Measurements from ENCODE around the gene NHSL2.
"Not testable (repeated sequence)": the region's sequence is repeated elsewhere in the genome, so short reads cannot be mapped to it uniquely, and the experiment has no call there.

The NHSL2 gene

DNA sequence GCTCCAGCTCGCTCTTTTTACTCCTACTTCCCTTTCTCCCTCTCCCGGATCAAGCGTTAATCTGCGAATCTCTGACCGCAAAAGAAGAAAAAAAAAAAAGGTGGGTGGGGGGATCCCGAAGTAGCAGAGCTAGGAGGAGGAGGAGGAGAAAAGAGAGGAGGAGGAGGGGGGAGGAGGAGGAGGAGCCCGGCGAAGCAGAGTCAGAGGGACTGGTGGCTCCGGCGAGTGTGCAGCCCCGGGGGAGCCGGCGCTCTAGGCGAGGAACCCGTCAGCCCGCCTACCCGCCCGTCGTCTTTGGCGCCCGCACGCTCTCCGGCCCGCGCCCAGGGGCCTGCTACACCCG is at the start of gene NHSL2:
TSS of gene NHSL2 (plus strand) at position 203 of the 343 bp plus-strand sequence.
- DNase-seq, result no peak

- no peak for DNase-seq
Measured at GRCh38 chrX:71867680-71868079, 43.0 kb upstream of the NHSL2 start.

DNA sequence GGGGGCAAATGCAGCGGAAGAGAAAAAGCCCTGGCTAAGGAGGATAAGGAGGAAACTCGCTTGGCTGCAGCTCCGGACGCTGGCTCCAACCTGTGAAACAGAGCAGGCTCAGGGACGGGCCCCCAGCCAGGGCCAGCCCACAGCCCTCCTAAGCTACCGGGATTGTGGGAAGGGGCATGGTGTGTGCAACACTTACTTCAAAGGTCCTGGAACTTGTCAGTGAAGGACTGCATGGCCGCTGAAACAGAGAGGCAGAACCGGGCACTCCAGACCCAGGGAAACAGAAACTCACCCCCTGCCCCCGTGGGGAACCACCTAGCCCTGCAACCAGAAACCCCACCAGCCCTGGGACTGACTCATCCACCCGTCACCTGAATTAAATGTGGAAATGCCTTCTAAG is 41.1 kb upstream of the NHSL2 start:
- DNase-seq, result not testable (repeated sequence)

GRCh38 chrX:71870208-71871098 is 40.2 kb upstream of the NHSL2 start:
- no peak for DNase-seq

DNA sequence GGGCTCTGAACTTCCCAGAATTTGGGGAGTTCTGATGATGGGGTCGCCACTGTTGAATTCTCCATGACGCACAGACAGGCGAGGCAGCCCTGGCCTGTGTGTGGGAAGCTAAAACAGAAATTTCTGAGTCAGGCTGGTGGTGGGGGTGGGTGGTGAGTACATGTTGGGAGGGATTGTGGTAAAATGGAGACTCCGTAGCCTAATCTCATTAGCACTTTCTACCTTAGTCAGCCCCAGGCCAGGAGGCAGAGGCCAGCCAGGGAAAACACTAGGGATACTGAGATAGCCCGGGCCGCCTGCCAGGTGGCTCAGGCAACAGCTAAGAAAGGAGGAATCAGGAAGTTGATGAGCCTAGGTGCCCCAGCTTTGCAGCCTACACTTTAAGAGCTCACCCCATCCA is 39.3 kb upstream of the NHSL2 start:
- DNase-seq, result no peak

GRCh38 chrX:71872542-71873458 is 37.8 kb upstream of the NHSL2 start:
- DNase-seq, result no peak

DNA sequence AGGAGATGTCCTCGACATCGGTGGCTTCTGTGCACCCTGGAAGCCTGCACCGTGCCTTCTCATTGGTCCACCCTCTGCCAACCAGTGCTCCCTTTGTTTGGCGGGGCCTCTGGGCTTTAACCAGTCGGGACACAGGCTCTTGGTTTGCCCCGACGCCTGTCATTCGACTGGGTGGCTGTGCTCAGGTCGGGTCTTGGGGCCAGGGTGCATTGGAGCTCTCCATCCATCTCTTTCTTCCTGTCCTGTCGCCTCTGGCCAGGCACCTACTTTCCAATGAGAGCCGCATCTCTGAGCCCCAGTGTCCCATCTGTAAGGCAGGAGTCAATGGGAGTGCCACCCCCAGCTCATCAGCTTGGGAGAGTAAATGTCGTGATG is 37.2 kb upstream of the NHSL2 start:
- DNase-seq, result no peak

- DNase-seq, result not testable (repeated sequence)
Measured at GRCh38 chrX:71876841-71877240, 33.8 kb upstream of the NHSL2 start.

DNA sequence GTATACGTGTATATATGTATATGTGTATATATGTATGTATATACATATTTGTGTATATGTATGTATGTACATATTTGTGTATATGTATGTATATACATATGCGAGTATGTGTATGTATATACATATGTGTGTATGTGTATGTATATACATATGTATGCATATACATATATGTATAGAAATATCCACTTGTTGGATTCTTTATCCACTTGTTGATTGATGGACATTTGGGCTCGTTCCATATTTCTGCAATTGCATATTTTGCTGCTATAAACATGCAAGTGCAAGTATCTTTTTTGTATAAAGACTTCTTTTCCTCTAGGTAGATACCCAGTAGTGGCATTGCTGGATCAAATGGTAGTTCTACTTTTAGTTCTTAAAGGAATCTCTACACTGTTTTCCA is 25.5 kb upstream of the NHSL2 start:
- DNase-seq, result no peak

GRCh38 chrX:71895607-71896006 is 15.0 kb upstream of the NHSL2 start:
- DNase-seq, result no peak

DNA sequence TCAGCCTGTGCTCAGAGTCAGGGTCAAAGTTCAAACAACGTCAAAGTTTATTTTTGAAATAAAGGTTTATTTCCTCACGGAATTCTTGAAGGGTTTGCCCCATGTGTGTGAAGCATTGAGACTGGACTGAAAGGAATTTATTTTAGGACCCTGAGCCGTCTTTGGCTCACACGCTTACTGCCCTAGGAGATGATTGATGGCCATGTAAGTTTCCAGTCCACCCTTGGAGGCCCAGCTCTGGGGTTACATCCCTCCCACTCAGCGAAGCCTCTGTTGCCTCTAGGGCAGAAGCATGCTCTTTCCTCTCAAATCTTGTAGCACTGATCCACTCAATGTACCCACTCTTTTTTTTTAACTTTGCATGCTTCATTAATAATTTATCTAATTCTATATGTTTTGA is 4.5 kb upstream of the NHSL2 start:
- no peak for DNase-seq

GRCh38 chrX:71908387-71908786 is 2.3 kb upstream of the NHSL2 start:
- no peak for DNase-seq

- no peak for DNase-seq
Measured at GRCh38 chrX:71909956-71910355, 689 bp upstream of the NHSL2 start.

DNA sequence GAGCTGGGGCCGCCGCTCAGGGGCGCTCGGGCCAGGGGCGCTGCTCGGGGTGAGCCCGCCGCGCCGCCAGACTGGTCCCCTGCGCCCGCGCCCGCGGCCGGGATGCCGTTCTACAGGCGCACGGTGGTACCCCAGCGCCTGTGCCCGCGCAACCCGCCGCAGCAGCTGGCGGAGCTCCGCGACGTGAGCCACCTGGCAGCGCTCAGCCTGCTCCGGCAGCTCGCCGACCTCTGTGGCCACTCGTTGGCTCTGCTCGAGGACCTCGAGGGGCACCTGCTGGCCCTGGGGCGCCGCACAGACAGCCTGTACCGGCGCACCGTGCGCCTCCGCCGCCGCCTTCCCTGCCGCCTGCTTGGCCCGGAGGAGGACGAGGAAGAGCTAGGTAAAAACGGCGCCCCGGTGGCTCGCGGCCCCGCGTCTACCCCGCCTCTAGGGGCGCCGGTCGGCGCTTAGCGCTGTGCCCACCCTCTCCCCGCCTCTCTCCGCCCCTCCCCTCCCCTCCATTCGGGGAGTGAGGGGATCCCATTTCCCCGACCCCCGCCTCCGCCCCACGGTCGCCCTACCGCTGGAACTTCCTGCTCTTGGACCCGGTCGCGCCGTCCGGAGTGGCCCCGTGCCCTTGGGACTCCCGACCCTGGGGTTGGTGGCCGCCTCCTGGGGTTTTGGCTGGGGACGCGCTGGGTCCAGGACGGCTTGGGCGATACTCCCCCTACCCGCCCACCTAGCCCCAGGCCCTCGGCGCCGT is 513 bp downstream of the NHSL2 start:
- DNase-seq, result no peak

- DNase-seq, result no peak
Measured at GRCh38 chrX:71911731-71912050, 1.0 kb downstream of the NHSL2 start.

DNA sequence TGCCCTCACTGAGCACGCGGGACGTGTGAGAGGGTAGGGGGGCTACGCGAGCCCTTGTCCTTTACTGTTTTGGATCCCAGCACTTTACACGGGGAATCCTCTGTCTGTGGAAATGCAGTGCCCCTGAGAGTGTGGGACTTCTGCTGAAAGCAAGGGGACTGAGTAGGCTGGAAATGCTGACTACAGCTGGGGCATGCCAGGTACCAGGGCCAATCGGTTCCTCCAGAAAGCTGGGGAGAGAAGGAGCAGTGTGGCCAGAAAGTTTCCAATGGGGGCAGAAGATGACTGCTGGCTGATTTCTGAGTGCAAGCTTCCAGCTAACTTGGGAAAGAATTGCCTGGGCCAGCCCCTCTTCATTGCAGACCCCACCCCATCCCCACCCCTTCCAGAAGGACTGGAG is 1.5 kb downstream of the NHSL2 start:
- no peak for DNase-seq

DNA sequence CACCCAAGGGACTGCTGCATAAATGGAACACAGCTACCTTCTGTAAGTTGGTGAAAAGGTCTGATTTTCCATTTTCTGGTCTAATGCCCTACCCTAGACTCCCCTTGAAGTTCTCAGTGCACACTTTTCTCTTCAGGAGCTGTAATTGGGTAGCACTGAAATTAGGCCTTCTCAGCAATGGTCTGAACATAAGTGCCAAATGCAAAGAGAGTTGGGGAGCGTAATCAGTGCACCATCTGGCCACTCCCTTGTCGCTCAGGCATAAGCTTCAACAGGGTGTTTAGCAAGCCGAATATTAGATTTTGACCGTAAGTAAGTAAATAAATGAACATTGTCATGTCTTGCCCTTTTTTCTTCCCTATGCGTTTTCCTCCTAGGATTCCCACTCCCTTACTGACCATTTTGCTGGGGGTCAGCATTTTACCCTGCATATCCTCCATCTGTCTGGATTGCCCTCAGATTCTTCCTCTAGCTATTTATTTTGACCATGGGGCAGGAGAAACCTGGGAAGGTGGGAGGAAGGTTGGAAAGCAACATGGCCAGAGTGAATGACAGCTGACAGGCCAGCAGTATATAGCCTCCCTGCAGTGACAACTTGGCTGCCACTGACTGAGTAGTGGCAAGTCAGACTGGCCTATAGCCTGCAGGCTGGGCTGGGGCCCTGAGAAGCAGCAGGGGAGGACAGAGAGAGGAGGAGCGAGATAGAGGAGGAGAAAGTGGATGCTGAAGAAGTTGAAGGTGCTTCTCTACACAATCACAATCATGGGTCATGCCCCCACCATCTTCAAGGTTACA is 2.7 kb downstream of the NHSL2 start:
- no peak for DNase-seq

- no peak for DNase-seq
Measured at GRCh38 chrX:71917621-71918343, 7.1 kb downstream of the NHSL2 start.

DNA sequence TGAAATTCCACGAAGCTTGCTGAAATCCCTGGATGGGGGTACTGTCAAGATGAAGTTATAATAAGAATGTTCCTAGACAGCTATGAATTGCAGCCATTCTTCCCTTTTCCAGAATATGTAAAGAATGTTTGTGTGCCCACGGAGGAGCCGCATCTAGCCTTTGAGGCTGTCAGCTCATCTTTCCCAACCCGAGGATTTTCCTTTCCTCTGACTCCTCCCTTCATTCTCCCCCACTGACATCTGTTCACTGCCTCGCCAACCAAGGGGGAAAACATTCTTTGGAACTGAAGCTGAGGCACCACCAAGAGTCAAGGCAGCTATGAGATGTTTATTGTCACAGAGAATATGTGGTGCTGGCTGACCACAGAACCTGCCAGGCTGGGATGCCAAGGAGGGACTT is 8.8 kb downstream of the NHSL2 start:
- no peak for DNase-seq

GRCh38 chrX:71919886-71920285 is 9.2 kb downstream of the NHSL2 start:
- no peak for DNase-seq

- DNase-seq, result no peak
Measured at GRCh38 chrX:71922686-71923085, 12.0 kb downstream of the NHSL2 start.

DNA sequence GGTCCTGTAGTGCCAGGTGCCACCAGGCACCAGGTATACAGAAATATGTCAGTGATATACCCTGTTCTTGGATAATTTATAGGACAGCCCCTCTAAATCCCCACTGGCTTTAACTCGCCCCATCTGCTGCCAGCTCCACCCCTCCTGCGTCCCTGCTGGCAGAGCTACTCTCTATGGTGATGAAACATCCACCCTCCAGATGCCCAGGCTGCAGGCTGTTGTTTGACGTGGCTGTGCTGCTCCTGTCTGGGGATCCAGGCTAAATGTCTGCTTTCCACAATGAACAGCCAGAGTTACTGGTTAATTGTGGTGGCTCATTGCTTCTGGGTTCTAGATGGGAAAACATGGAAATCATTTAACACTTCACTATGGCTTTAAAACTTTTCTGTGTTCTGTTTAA is 12.9 kb downstream of the NHSL2 start:
- no peak for DNase-seq

Data from NCI-H1048 (cell line).